ENCODE data around the gene UTF1.

The UTF1 gene

GRCh38 chr10:133281084-133281483, 51.1 kb downstream of the UTF1 start:
- DNase-seq, result no peak

Data from NCI-H2227 treated with DMSO at 0.1 percent for 48 hours (cell line).